ENCODE measurements around the gene ARHGAP29. TPM values are rescaled to one million over a fixed set of nuclear protein-coding genes. Genes with fewer than 3 reads are reported as not detected.

The ARHGAP29 gene
- total RNA-seq, 1 donor from 2014 or later: 19.9 TPM

DNA sequence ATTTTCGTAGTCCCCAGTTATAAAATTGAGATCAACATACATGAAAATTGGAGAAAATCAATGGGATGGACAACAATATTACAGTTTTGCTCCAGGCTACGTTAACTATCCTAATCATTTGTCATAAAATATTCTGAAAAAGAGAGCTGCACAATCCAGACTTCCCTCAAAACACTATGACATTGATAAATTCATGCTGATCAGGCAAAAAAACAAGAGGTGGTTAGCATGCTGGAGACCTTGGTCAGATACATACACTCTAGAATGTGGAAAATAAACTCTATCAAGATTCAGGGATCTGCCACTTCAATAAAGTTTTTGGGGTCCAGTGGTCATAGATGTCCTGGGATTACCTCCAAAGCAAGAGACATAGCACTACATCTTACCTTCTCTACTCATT is 32.5 kb upstream of the ARHGAP29 start:
- H3K36me3 ChIP-seq (ENCODE audit: insufficient read depth, low read length): no peaks in the 10 kb centered on the region
- H3K27ac Mint-ChIP-seq (ENCODE audit: unreplicated experiment): no peak overlapping the region
- H3K4me3 ChIP-seq (ENCODE audit: insufficient read depth, low read depth, low read length): no peak overlapping the region
- H3K79me2 ChIP-seq (ENCODE audit: insufficient read depth, low read length): no peaks in the 10 kb centered on the region
- H3K36me3 Mint-ChIP-seq (ENCODE audit: low read depth, unreplicated experiment): no peaks in the 10 kb centered on the region
- peak overlapping the region; percentile 61 for H3K4me2 ChIP-seq (ENCODE audit: low read length)
- peaks cover 40% of the 10 kb centered on the region for H3K4me1 ChIP-seq (ENCODE audit: insufficient read depth, low read length)
- H4K20me1 ChIP-seq (ENCODE audit: insufficient read depth, low read length): no peaks in the 10 kb centered on the region
- TF ChIP-seq, protein P1, sequence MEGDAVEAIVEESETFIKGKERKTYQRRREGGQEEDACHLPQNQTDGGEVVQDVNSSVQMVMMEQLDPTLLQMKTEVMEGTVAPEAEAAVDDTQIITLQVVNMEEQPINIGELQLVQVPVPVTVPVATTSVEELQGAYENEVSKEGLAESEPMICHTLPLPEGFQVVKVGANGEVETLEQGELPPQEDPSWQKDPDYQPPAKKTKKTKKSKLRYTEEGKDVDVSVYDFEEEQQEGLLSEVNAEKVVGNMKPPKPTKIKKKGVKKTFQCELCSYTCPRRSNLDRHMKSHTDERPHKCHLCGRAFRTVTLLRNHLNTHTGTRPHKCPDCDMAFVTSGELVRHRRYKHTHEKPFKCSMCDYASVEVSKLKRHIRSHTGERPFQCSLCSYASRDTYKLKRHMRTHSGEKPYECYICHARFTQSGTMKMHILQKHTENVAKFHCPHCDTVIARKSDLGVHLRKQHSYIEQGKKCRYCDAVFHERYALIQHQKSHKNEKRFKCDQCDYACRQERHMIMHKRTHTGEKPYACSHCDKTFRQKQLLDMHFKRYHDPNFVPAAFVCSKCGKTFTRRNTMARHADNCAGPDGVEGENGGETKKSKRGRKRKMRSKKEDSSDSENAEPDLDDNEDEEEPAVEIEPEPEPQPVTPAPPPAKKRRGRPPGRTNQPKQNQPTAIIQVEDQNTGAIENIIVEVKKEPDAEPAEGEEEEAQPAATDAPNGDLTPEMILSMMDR (IDR thresholded peaks at IDR 0.05; ENCODE audit: insufficient read depth, low read depth, low read length): no peak
- TF ChIP-seq EZH2 (IDR thresholded peaks at IDR 0.05; ENCODE audit: insufficient read depth, low read length): no peak
- peaks cover 29% of the 10 kb centered on the region for H3K4me1 Mint-ChIP-seq (ENCODE audit: low read depth, unreplicated experiment)
- H3K9me3 ChIP-seq (ENCODE audit: insufficient read depth, low read depth, low read length): no peaks in the 10 kb centered on the region
- no peaks in the 10 kb centered on the region for H3K9me3 Mint-ChIP-seq (ENCODE audit: unreplicated experiment)
- peaks cover 3% of the 10 kb centered on the region for H3K27me3 Mint-ChIP-seq (ENCODE audit: low read depth, unreplicated experiment)
- H3K9ac ChIP-seq (ENCODE audit: low read length): no peak overlapping the region
- no peak overlapping the region for H2AFZ ChIP-seq (ENCODE audit: low read depth, low read length)
- H3K27me3 ChIP-seq (ENCODE audit: insufficient read depth, low read length): no peaks in the 10 kb centered on the region
- peak overlapping the region; percentile 87 for H3K27ac ChIP-seq (ENCODE audit: low read depth, low read length)
- FAIRE-seq: no peak
- no peak for DNase-seq (ENCODE audit: low read depth)
- H3K4me3 Mint-ChIP-seq (ENCODE audit: unreplicated experiment): no peak overlapping the region

DNA sequence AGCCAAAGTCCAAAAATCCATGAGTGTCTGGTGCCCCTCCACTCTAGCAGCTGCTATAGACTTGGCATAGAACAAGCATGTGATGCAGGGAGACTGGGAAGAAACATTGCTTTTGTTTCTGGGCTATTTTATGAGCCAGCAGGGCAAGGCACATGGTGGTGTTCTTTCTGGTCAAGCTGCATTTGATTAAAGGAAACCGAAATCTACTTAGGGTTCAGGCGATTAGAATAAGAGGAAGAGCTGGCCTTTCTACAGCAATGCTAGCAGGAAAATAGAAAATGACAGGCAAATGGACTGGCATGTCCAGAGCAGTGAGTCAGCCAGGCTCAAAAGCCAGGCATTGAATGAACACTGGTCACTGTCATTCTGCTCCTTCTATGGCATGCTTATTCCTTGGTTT is 28.5 kb upstream of the ARHGAP29 start:
- no peak for DNase-seq (ENCODE audit: low read depth)
- no peak for TF ChIP-seq EZH2 (IDR thresholded peaks at IDR 0.05; ENCODE audit: insufficient read depth, low read length)
- TF ChIP-seq, protein P1 (IDR thresholded peaks at IDR 0.05; ENCODE audit: insufficient read depth, low read depth, low read length): no peak

DNA sequence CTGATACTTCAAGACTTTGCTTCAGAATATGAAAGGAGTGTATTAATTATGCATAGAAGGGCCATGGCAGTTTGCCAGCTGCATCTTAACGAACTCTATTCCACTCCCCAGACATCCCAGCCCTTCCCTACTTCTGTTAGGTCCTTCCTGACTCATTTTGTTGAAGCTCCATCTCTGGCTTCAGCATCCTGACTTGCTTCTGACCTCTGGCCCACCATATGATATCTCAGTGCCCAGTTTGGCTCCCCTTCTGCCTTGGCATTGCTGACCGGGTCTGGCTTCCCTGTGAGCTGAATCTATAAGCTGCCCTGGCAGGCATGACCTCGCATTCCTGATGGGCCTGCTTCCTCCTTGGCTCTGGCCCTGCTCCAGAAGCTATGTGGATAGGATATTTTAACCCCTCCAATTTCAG is 27.6 kb upstream of the ARHGAP29 start:
- no peak overlapping the region for H3K4me2 ChIP-seq (ENCODE audit: low read length)
- peaks cover 15% of the 10 kb centered on the region for H3K4me1 Mint-ChIP-seq (ENCODE audit: low read depth, unreplicated experiment)
- no peak overlapping the region for H3K9ac ChIP-seq (ENCODE audit: low read length)
- H3K4me1 ChIP-seq (ENCODE audit: insufficient read depth, low read length): peaks cover 18% of the 10 kb centered on the region
- H3K27ac ChIP-seq (ENCODE audit: low read depth, low read length): no peak overlapping the region
- no peaks in the 10 kb centered on the region for H3K79me2 ChIP-seq (ENCODE audit: insufficient read depth, low read length)
- no peaks in the 10 kb centered on the region for H3K9me3 ChIP-seq (ENCODE audit: insufficient read depth, low read depth, low read length)
- no peaks in the 10 kb centered on the region for H4K20me1 ChIP-seq (ENCODE audit: insufficient read depth, low read length)
- no peak overlapping the region for H3K27ac Mint-ChIP-seq (ENCODE audit: unreplicated experiment)
- H3K9me3 Mint-ChIP-seq (ENCODE audit: unreplicated experiment): peaks cover 4% of the 10 kb centered on the region
- H3K27me3 ChIP-seq (ENCODE audit: insufficient read depth, low read length): no peaks in the 10 kb centered on the region
- H2AFZ ChIP-seq (ENCODE audit: low read depth, low read length): no peak overlapping the region
- H3K4me3 ChIP-seq (ENCODE audit: insufficient read depth, low read depth, low read length): no peak overlapping the region
- H3K4me3 Mint-ChIP-seq (ENCODE audit: unreplicated experiment): no peak overlapping the region
- TF ChIP-seq EZH2 (IDR thresholded peaks at IDR 0.05; ENCODE audit: insufficient read depth, low read length): no peak
- TF ChIP-seq, protein P1 (IDR thresholded peaks at IDR 0.05; ENCODE audit: insufficient read depth, low read depth, low read length): no peak
- DNase-seq (ENCODE audit: low read depth) (no peak), FAIRE-seq (no peak)
- peaks cover 5% of the 10 kb centered on the region for H3K27me3 Mint-ChIP-seq (ENCODE audit: low read depth, unreplicated experiment)
- H3K36me3 ChIP-seq (ENCODE audit: insufficient read depth, low read length): no peaks in the 10 kb centered on the region
- no peaks in the 10 kb centered on the region for H3K36me3 Mint-ChIP-seq (ENCODE audit: low read depth, unreplicated experiment)

More for the DNA sequence above, 28.5 kb upstream of the ARHGAP29 start:
- Mint-ChIP-seq H3K4me3 (ENCODE audit: unreplicated experiment) (no peak overlapping the region), H3K27ac (ENCODE audit: unreplicated experiment) (no peak overlapping the region), H3K36me3 (ENCODE audit: low read depth, unreplicated experiment) (no peaks in the 10 kb centered on the region), H3K27me3 (ENCODE audit: low read depth, unreplicated experiment) (peaks cover 5% of the 10 kb centered on the region), H3K9me3 (ENCODE audit: unreplicated experiment) (peaks cover 4% of the 10 kb centered on the region), H3K4me1 (ENCODE audit: low read depth, unreplicated experiment) (peaks cover 24% of the 10 kb centered on the region)
- Histone ChIP-seq H3K9ac (ENCODE audit: low read length) (no peak overlapping the region), H3K4me1 (ENCODE audit: insufficient read depth, low read length) (peaks cover 25% of the 10 kb centered on the region), H3K4me3 (ENCODE audit: insufficient read depth, low read depth, low read length) (no peak overlapping the region), H3K9me3 (ENCODE audit: insufficient read depth, low read depth, low read length) (no peaks in the 10 kb centered on the region), H3K4me2 (ENCODE audit: low read length) (no peak overlapping the region), H2AFZ (ENCODE audit: low read depth, low read length) (peak overlapping the region; percentile 13), H3K27ac (ENCODE audit: low read depth, low read length) (no peak overlapping the region), H3K36me3 (ENCODE audit: insufficient read depth, low read length) (no peaks in the 10 kb centered on the region), H3K27me3 (ENCODE audit: insufficient read depth, low read length) (no peaks in the 10 kb centered on the region), H3K79me2 (ENCODE audit: insufficient read depth, low read length) (no peaks in the 10 kb centered on the region), H4K20me1 (ENCODE audit: insufficient read depth, low read length) (no peaks in the 10 kb centered on the region)
- no peak for FAIRE-seq

All from astrocyte (in vitro differentiated cells and primary cell).